GM12873 (cell line): ENCODE measurements around the gene SNAI1.

ENCODE experiments used
- CTCF ChIP-seq: IDR thresholded peaks from 2 replicates; pipeline ENCODE4 v1.5.1; 2012; ENCODE audit warnings: low read depth, mild to moderate bottlenecking, moderate library complexity, low read length, control low read depth; ENCODE audit not compliant: insufficient read depth; ENCODE audit errors: missing control alignments

SNAI1 gene

GRCh38 chr20:50020288-50020687 lies 37.5 kb downstream of the SNAI1 start:
- TF ChIP-seq CTCF = no peak

GRCh38 chr20:50022676-50023075 lies 39.9 kb downstream of the SNAI1 start:
- no peak for TF ChIP-seq CTCF

GRCh38 chr20:50023116-50023805 lies 40.5 kb downstream of the SNAI1 start:
- no peak for TF ChIP-seq CTCF

GRCh38 chr20:50026746-50027575 lies 44.2 kb downstream of the SNAI1 start:
- TF ChIP-seq CTCF = no peak

- TF ChIP-seq CTCF = no peak
Observed at GRCh38 chr20:50027611-50028105, 44.9 kb downstream of the SNAI1 start.

GRCh38 chr20:50029083-50029696 lies 46.4 kb downstream of the SNAI1 start:
- TF ChIP-seq CTCF = no peak

- no peak for TF ChIP-seq CTCF
Observed at GRCh38 chr20:50029697-50030461, 47.1 kb downstream of the SNAI1 start.
